HG03280 (cell line): Measurements from ENCODE around the gene ACAP2.

Source experiments
- ATAC-seq: cut with Tn5 transposase; IDR thresholded peaks from one replicate; pipeline ENCODE4 v1.9.1; 2021; ENCODE audit warnings: mild to moderate bottlenecking, moderate library complexity; ENCODE audit not compliant: unreplicated experiment

The ACAP2 gene

DNA sequence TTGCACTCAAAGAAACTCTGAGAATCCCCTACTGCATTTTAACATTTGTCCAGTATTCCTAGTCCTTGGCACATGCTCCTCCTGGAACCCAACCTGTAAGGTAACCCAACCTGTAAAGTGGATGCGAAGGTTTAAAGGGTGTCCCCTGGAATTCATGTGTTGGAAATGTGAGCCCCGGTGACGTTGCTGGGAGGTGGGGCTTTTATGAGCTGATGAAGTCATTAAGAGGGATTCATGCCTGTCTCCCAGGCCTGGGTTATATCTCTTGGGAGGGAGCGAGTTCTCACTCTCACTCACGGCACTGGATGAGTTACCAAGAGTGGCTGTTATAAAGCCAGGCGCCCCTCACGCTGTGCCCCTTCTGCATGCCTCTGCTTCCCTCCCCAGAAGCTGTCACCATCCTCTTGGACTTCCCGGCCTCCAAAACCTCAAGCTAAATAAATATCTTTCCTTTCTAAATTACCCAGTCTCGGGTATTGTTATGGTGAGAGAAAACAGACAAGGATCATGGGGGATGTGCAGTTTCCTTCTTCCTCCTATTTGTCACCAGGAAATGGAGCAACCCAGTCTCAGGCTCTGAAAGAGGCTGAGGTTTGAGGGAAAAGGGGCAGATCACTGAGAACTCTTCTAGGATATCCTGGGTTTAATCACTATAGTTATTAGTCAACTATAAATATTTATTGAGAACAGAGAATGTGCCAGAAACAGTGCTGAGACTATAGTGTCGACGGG, 179.5 kb downstream of the ACAP2 start:
- ATAC-seq, result no peak

DNA sequence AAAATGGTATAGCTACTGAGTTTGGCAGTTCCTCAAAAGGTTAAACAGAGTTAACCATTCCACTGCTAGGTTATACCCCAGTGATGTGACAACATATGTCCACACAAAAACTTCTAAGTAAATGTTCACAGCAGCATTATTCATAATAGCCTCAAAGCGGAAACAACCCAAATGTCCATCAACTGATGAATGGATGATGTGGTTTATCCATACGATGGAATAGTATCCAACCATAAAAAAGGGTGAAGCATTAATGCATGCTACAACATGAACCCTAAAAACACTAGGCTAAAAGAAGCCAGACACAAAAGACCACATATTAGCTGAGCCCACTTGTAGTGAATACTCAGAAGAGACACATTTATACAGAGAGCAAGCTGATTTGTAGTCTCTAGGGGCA, 180.9 kb downstream of the ACAP2 start:
- ATAC-seq, result no peak

DNA sequence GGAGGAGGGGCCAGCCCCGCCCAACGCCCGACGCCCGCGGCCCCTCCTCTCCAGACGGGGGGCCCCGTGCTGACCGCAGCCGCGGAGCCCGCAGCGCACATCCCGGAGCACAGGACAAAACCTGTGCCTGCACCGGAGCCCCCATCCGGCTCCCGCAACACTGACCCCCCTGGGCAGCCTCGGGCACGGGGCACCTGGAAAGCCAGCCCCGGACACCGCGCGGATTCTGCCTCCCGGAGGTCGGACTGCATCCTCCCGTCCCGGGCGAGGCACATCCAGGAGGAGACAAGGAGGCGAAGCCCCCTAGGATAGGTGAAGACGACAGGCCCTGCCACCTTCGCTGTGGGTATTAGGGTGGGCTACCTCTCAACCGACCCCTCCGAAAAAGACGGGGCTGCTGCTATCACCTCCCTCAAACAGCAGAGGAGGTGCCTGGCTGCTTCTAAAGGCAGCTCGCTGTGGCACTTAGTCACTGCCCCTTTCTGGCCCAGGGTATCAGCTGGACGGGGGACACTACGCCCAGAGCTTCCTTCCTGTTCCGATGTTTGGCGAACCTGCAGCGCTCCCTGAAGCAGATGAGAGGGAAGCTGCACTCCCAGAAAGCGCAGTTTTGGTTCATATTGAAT, 182.4 kb downstream of the ACAP2 start:
- ATAC-seq, result no peak

DNA sequence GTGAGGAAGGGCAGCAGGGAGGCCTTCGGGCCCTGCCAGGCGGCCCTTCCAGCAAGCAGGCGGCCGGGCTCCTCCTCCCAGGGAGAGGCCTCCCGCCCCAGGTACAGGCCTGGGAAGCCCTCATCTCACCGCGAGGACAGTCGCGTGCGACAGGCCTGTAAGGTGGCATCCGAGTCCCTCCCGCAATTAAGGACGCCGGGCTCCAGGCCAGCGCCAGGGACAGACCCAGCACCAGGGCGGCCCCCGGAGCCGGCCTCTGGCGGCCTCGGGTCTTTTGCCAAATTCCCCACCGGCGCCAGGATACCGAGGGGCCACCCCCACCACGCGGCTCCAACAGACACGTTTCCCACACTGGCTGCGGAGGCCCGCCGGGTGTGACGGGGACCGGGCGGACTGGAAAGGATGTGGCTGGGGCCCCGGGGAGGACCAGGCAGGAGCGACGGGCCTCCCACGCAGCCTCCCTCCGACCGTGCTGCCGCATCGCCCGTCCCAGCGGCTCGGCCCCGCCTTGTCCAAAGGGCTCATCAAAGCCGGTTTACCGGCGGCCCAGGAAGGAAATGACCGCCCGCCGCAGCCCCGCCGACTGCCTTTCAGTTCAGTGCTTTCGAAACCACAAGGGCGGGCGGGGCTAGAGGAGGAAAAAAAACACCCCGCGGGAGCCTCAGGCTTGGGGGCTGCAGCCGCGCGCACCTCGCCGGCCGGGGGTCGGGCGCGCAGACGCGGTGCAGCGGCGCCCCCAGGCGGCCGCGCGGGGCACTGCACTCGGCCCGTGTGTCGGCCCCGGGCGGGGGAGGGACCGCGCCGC, 183.1 kb downstream of the ACAP2 start:
- peak; percentile 85 for ATAC-seq

DNA sequence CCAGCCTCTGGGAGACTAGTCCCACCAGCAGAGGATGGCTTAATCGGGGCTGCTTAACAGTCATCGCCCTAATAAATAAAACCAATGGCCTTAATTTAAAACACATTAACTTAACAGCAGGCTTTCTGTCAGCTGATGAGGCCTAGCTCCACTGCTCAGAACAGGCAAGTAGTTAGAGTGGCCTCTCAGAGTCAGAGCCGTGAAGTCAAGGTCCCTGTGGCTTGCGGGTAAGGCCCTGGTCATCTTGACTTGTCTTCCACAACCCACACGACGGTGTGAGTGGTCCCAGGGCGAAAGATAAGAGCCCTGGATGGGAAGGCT, 183.7 kb downstream of the ACAP2 start:
- ATAC-seq, result peak; percentile 3

DNA sequence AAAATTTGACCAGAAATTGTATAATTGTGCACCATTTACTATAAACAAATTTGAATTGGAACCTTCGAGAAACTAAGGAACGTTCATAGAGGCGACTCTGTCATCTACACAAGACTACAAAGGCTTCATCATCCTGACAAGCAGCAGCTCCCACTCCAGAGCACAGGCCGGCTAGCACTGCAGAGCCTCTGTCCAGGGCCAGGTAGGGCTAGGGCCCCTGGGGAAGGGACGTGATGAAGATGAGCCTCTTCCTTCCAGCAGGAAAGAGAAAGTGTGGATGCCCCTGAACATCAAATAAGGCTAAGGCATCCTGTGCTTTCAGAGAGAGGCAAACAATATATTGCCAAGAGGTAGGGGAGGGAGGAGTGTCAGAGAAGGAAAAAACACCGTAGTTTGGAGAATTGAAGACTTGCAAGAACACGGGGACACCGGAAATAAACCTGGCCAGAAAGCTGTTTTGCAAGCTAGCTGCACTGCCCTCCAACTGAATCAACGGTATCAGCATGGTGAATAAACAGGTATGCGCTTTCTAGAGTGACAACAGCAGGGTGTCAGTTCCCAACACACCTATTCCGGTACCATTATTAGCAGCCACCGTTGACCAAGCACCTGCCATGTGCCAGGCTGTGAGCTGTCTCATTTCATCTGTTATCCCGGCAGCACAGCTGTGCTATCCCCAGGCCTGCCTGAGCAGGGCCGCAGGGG, 184.2 kb downstream of the ACAP2 start:
- no peak for ATAC-seq

DNA sequence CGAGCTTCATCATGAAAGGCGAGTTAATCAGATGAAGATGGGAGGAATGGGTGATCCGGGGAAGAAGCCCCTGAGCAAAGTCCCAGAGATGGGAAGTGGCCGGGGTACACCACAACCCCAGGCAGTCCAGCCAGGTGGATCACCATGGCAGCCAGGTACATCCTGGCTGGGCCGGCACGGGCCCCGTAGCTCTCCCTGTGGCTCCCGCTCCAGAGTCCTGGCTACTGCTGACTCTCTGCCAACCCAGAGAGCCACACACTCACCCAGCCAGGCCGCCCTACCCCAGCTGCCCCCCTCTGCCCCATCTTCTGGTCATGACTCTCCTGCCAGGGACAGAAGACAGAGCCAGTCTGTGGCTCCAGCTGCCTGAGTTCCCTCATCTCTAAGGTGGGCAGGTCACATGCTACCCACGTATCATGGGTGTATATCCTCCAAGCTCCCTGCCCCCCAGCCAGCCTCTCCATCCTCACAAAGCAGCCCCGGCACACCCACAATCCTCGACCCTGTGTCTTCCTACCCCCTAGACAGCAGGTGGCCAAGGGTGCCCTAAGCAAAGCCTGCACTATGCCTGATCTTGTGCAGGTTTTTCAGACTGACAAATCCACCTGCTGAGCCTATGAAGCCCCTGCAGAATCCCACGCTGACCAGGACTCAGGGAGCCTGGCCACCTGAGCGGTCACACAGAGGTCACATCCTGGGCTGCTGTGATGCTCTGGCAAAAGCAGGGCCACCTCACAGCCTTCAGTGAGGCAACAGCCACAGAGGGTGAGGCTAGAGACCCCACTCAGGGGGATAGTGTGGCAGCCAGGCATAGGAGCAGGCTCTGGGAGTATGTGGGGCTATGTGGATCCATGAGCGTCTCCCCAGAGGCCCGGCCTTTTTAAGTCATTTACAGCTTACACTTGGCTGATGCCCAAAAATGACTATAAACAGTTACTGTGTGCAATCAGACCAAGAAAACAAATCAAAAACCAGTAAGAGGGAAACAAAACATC, 185.1 kb downstream of the ACAP2 start:
- no peak for ATAC-seq

DNA sequence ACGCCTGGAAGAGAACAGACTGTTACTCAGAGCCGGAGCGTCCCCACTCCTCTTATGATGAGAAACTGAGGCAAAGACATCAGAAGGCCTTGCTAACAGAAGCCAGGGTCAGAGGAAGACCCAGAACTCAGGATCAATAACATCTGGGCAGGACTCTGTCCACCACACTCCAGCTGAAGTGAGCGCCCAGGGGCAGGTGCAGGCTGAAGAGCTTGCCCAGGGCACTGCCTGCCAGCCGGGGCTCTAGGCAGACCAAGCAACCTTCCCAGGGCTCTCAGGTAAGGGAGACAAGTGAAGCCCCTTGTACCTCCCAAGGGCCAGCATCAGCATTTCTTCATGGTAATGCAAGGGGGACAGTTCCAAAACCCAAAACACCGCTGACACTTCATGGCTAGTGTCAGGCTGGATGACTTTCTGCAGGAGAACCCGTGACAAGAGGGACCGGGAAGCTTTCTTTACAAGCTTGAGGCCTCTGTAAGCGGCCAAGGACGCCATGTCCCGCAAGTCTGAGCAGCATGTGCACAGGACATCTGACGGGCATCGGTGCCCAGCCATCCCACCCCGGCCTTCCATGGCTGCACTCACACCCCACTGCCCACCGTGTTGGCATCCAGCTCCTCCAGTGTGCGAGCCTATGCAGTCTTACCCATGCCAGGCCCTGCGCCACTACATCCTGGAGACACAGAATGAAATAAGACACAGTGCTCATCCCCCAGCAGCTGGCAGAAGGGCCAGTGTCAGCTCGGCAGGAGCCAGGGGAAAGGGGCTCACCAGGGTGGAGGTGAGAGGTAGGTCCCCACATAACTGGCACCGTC, 186.0 kb downstream of the ACAP2 start:
- no peak for ATAC-seq

DNA sequence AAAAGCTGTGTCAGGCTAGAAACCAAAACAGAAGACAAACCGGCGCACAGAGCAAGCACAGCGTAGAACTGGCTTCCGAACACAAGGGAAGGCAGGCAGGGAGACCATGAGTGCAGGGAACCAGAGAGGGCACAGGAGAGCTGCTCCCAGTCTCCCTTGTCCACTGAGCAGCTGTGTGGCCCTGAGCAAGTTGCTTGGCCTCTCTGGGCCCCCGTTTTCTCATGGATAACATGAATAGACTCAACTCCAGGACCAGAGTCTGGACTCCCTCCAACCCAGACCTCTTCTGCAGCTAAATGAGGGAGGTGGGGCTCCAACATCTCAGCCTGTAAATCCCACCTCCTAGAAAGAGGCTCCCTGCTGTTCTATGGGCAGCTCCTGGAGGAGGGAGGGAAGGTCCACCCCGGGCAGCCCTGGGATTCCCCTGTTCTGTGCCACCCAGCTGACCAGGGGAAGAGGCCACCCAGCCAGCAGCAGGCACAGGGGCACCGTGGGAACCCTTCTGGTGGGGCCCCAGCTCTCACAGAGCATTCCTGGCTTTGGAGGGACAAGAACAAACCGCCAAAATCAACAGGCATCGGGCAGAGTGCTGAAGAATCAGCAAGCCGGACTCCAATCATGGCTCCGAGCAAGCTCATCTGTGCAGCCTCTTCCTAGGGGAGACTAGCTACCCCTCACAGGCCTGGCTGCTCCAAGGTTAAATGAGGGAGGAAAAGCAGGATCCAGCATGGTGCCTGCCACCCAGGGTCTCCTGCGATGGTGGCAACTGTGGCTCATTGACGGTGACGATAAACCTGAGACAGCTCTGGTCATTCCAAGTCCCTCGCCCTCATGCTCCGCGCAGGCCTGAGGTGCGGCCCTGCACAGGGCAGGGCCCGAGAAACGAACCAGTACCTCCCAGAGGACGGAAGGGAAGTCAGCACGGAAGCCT, 187.0 kb downstream of the ACAP2 start:
- no peak for ATAC-seq

DNA sequence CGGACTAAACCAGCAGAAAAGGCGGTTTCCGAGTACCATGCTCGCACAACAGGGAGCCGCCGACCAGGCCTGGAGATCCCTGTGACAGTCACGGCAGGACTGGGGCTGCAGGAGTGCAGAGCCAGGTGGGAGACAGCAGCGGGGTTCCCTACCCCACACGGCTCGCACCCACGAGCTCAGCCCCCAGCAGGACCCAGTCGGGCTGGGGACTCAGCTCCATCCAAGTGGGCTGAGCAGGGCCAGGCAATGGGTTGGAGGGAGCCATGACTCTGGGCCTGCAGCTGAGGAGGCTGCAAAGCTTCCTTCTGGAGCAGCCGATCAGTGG, 187.7 kb downstream of the ACAP2 start:
- no peak for ATAC-seq

DNA sequence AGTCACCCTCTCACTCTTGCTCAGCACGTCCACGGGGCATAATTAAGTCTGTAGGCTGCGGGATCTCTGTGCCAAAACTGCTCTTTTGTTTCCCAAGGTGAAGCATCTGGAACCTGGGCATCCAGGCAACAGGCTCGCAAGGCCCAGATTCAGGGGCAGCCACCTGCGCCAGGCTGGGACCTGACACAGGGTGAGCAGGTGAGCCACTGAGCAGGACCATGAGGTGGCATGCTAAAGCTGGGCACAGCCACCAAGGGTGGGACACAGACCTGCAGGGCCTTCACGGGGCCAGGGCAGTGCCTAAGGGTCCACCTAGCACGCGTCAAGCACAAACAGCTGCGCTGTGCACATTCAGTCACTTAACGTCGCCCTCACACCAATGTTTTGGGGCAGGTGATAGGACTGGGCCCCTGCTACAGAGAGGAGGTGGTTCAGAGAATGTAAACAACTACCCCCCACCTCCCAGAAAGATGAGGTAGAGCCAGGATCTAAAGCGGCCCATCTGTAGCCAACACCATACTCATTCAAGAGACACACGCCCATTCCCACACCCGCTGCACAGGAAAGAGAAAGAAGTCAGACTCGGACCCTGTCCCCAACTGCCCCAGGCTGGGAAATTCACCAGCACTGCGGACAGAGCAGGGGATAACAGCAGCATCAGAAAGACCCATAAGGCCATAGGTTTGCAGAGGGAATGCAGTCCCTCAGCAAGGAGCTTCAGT, 188.2 kb downstream of the ACAP2 start:
- ATAC-seq, result no peak

DNA sequence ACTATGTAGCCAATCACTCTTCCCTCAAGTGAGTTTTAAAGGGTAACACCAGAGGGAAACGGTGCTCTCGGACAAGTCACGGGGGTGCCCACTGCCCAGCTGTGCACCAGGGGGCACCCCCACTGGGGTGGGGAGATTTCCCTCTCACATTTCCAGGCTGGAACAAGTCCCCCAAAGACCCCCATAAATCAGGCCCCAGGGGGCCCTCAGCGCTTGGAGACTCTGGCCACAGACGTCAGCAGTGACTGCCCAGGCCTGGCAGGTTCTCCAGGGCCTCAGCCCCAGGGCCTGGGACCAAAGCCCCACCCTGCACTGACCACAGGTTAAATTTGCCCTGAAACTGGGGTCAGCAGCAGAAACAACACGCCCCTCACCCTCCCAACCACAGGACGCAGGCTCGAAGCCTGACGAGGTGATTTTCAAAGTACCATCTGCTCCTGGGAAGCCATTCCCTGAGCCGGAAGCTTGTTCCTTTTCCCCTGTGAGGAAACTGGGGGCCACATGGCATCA, 188.8 kb downstream of the ACAP2 start:
- ATAC-seq, result no peak

DNA sequence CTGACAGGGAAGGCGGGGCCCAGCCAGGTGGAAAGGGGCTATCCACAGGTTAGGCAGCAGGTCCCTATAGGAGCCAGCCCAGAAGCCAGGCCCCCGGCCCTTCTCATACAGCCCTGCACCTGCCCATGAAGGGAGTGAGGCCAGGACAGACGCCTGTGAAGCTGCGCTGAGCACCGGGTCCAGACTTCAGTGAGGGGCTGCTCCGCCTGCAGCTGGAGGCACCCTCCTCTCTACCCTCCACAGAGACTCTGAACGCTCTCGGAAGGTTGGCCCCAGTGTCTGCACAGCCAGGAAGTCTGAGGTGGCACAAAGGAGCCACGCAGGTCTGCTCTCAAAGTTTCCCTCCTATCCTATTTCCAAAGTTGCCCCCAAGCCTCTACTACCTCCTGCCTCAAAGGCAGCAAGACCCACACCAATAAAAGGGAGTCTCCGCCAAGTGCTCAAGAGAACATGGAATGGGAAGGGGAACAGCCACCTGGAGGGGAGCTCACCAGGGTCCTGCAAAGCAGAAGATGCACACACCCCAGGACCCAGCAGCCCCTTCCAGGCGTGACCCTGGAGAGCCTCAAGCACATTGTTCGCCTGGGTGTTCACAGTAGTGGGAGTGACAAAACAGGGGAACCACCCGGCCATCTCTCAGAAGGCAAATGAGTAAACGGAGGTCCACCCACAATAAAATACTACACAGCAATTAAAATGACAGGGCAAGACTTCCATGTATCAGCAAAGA, 191.3 kb downstream of the ACAP2 start:
- no peak for ATAC-seq

DNA sequence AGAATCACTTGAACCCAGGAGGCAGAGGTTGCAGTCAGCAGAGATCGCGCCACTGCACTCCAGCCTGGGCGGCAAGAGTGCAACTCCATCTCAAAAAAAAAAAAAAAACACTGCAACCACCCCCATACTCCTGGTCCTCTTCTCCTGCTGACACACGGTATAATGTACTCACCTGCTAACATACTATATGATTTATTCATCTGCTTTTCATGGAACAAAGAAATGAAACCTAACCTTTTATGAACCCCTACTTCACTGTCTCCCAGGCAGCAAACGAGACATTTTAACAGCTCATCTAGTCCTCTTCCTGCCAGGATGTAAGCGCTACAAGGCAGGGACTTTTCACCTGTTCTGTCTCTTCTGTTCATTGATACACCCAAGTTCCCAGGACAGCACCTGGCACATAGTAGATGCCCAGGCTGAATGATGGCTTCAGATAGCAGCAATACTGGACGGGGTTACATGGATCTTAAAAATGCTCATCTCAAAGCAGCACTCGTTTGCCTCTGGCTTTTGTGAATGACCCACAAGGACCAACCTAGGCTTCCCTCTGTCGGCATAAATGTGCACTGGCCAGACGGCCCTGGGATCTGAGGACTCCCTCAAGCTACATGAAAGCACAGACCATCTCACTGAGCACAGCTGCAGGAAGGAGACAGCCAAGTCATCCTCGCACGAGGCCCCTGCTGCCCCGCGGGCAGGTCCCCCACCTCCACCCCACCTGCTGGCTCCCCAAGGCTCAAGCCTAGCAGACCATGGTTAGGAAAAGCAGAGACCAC, 192.2 kb downstream of the ACAP2 start:
- no peak for ATAC-seq

DNA sequence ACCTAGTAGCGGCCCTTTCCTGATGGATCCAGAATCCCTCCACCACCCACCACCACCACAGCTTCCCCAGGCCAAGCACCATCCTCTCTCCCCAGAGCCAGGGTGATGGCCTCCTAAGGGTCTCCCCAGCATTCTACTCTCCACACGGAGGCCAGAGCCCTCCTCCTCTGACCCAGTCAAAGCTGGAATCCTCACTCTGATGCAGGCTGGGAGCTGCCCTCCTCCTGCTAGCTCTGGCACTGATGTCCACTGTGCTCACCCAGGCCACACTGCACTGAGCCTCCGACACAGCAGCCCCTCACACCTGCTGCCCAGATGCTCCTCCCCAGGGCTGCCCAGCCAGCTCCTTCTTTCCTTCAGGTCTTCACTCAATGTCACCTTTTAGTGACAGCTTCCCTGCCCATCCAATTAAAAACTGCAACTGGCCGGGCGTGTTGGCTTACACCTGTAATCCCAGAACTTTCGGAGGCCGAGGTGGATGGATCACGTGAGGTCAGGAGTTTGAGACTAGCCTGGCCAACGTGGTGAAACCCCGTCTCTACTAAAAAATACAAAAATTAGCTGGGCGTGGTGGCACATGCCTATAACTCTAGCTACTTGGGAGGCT, 192.9 kb downstream of the ACAP2 start:
- no peak for ATAC-seq
